Body of pancreas (tissue), 4 donors: ENCODE measurements around the gene BRD4.

Experiments used
- CTCF ChIP-seq, 7 experiments: fragments of 450-650 bp in 4 of 7; fragments of 200-600 bp in 3 of 7; sonication (generic) in 3 of 7; IDR thresholded peaks; one replicate each; pipeline ENCODE4 v1.5.1; 2016 to 2019; ENCODE audit warnings: antibody characterized with exemption in 7 of 7
- POLR2A ChIP-seq, 3 donors: fragments of 450-650 bp; IDR thresholded peaks; one replicate each; pipeline ENCODE4 v1.6.1; 2016; ENCODE audit warnings: antibody characterized with exemption in 3 of 3, mild to moderate bottlenecking in 2 of 3

GRCh38 chr19:15260939-15261338 lies 71.4 kb downstream of the BRD4 start:
- TF ChIP-seq POLR2A (IDR thresholded peaks at IDR 0.05), result no peak
- TF ChIP-seq CTCF (IDR thresholded peaks at IDR 0.05), result peak in 1 of 7 experiments; percentile 10
